Pons (tissue), 1 donor: Measurements from ENCODE around the gene PKIB.
"Not testable (repeated sequence)": the region's sequence is repeated elsewhere in the genome, so short reads cannot be mapped to it uniquely, and the experiment has no call there.

Experiments used
- DNase-seq: peaks from one replicate; pipeline ENCODE4 v3.0.0-alpha.2; 2016; ENCODE audit warnings: low spot score

PKIB gene

DNA sequence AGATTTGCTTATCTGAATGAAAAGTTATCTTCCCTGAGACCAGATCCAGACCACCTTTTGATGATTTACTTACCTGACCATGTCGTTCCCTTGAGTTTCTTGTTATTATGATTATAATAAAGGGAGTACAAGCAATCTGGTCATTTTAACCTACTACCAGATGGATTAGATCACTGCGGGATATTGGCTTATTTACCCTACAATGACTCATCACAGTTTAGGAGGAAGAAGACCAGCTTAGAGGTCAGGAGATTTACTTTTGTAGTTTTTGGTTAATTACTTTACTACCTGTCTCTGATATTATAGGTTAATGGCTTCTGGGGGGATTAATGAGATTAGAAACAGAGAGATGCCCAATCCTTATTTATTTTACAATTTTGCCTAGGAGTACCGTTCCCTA is 10.7 kb downstream of the PKIB start:
- DNase-seq = no peak

DNA sequence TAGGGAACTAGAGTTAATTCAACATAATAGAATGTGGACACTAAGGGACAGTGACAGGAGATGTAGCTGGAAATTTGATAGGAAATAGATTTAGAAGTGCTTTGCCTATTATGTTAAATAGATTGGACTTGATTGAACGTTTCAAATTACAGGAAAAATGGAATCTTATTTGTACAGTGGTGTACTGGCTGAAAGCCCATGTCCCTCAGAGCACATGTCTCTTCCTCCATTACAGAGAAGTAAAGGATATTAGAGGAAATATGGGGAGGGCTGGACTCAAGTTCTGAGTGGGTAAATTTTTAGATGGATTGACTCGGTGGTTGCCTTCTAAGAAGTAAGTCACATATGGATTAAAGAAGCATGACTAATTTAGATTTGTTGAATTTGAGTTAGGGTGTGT is 11.4 kb downstream of the PKIB start:
- no peak for DNase-seq

DNA sequence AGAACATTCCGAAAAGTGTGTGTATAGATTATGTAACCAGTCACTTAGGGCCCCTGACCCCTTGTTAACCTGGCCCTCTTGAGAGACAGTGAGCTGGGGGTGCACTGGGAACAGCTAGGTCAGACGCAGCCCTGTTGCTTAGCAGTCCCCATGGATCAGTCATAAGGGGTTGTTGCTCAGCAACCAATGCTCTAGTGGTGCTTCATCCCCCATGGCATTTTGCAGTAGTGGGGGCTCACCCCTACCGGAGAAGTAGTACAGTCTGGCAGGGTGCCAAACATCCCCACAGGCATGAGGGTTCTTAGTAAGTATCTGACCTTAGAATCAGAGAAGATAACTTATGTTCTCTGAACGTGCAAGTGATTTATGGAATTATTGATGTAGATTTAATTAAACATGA is 12.3 kb downstream of the PKIB start:
- DNase-seq = no peak

- no peak for DNase-seq
These were observed 13.1 kb downstream of the PKIB start for GRCh38 chr6:122623279-122623678.

- DNase-seq = no peak
These were observed 14.6 kb downstream of the PKIB start for GRCh38 chr6:122624853-122625252.

DNA sequence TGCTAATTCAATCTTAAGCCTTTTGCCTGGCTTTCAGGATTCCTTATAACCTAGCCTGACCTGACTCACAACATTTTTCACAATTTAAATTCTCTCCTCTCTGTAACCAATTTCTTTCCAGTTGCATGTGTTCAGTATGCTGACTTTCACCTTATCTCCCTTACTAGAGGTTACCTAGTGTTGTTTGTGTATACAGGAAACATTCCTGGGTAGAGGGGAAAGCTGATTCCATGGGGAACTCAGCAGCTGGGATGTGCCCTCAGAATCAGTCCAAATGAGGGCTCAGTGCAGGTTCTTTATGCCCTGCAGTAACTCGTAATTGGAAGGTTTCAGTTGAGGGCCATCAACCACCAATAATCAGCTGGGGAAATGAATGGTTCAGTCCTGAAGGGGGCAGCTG is 18.5 kb downstream of the PKIB start:
- no peak for DNase-seq

GRCh38 chr6:122631571-122632249 is 21.5 kb downstream of the PKIB start:
- DNase-seq = no peak

DNA sequence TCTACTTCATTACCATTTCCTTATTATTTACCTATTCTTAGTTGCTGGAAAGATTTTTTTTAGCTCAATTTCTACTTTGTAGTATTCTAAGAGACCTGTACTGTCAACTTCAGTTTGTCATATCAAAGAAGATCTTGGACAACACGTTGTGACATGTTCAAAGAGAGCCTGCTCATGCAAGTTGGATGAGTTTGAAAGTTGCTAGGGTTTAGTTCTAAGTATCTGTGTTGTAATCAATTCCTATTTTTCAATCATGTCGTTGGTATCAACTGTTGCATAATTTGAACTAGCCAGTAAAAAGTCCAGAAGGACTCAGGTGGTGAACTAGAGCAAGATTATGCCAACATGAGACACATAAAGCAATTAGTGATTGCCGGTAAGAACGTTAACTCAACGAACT is 30.2 kb downstream of the PKIB start:
- no peak for DNase-seq

- no peak for DNase-seq
These were observed 31.6 kb downstream of the PKIB start for GRCh38 chr6:122641819-122642218.

GRCh38 chr6:122642604-122643003 is 32.4 kb downstream of the PKIB start:
- not testable (repeated sequence) for DNase-seq

- no peak for DNase-seq
These were observed 35.1 kb downstream of the PKIB start for GRCh38 chr6:122645256-122645655.

- no peak for DNase-seq
These were observed 37.6 kb downstream of the PKIB start for GRCh38 chr6:122647765-122648164.

DNA sequence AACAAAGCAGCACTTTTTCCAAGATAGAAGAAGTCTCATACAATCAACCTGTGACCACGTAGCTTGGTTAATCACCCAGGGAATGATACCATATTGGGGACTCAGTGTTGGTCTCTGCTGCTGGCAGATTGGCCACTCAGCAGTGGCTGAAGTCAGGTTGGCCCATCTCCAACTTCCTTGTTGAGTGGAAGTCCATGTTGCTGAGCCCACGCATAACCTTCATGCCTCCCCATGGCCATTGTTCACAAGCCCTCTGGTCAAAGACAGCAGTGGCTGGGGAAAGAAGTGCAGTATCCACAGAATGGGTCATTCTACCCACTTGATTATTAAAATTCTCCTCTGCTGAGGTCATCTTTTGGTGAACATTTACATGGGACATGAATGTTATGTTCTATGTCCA is 38.5 kb downstream of the PKIB start:
- no peak for DNase-seq

DNA sequence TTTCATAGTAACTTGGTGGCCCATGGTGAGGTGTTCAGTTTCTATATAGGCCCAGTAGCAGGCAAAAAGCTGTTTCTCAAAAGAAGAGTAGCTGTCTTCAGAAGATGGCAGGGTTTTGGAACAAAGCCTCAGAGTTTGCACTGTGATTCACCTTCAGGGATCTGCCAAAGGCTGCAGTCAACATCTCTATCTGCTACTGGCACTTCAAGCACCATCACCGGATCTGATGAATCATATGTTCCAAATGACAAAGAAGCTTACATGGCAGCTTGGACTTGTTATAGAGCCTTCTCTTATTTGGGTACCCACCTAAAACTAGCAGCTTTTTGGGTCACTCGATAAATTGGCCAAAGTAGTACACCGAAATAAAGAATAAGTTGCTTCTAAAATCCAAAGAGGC is 39.5 kb downstream of the PKIB start:
- DNase-seq = no peak

GRCh38 chr6:122650403-122650802 is 40.2 kb downstream of the PKIB start:
- DNase-seq = no peak

DNA sequence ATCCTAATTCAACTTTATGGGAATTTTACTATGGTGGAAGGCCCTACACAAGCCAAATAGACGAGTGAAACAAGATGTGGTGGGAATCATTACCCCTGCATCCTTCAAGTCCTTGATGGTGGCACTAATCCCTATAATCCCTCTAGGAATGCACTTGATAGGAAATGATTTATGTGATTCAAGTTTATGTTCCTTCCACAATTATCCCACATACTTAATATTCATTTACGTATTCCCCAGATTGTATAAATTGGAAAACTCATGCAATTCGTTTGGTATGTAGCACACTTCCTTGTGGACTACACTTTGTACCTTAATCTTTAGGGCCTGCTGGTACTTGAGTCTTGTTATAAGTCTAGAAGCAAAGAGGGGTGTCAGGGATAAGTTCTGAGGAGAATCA is 40.8 kb downstream of the PKIB start:
- DNase-seq = no peak

DNA sequence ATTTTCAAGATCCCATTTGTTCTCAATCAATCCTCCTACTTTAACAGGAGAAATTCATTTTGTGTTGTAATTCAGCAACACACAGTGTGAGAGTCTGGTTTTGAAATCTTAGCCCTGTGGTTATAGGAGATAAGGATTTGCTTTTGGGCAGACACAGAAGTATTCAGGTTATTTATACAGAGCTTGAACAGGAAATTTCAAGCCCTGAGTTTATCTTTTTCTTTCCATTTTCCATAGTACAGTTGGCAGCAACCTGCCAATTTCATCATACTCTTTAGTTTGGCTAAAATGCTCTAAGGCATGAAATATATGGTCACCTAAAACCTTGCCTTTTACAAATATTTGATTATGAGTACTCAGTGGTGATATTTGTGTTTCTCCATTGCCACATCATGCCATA is 41.4 kb downstream of the PKIB start:
- DNase-seq = no peak

- DNase-seq = no peak
These were observed 42.2 kb downstream of the PKIB start for GRCh38 chr6:122652431-122652830.

DNA sequence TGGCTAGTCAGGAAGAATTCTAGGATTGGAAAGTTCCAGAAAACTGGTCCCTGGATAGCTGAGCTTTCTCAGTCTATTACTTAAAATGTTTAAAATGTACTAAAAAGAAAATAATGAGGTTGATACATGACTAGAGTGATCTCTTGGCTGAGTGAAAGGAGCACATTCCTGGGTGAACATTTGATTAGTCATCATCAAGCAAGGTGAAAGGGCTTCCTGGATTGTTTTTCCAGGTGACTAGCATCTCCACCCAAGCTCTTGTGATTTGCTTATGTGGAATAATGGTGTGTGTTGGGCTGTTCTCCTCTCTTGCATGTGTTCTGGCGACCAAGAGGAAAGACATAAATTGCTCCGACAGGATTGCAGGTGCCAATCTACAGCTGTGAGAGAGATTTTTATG is 42.9 kb downstream of the PKIB start:
- no peak for DNase-seq

- no peak for DNase-seq
These were observed 43.8 kb downstream of the PKIB start for GRCh38 chr6:122654012-122654411.

DNA sequence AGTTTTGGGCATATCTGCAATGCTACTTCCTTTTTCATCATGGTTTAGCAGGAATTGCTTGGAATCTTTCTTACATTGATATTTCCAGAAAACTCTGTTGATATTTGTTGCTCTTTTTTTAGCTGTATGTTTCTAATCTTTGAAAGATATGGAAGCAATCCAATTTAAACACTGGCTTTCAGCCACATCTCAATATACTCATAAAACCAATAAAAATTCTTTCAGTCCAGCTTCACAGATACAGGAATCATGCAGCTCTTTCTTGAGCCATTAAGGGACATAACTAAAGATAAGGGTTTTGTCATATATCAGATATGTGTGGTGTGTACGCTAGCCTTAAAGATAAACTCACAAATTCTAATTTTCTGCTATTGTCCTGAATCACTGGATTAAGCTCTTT is 47.4 kb downstream of the PKIB start:
- DNase-seq = no peak

DNA sequence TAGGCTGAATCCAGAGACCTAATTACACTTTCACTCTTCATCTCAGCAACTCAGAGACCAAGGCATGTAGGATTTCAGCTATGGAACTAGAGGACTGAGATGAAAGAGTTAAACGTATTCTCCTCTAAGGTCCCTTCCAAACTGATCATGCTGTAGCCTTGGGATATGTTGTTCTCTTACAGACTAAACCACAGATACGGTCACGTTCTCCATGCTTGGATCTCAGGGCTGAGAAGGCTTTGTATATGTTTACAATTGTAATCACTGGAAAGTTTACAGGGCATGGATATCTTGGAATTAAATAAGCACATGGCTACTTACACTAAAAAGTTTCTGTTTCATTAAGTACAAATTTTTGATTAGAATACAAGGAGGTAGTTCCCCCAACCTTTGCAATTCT is 50.1 kb downstream of the PKIB start:
- no peak for DNase-seq

- no peak for DNase-seq
These were observed 53.8 kb downstream of the PKIB start for GRCh38 chr6:122663981-122664380.

DNA sequence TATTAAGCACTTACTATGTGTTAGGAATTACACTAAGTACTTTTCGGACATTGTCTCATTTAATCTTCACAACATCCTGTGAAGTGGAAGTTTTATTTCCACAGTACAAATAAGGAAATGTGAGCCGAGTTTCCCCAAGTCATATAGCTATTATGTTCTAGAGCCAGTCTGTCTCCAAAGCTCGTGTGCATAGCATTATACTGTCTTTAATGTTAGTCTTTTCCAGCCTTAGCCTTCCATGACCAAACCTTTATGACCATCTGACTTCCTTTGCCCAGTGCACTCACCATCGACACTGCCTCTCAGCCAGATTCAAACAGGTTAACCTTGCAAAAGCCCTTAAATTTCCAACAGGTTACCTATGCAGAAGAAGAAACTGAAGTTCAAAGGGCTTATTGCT is 55.7 kb downstream of the PKIB start:
- no peak for DNase-seq

GRCh38 chr6:122666418-122666817 is 56.2 kb downstream of the PKIB start:
- DNase-seq = no peak
